Measurements from ENCODE around the gene DMBX1.

Gene DMBX1

GRCh38 chr1:46489638-46490405 is at the start of gene DMBX1:
Gene DMBX1, plus strand, starts transcription at chr1:46489836. Its CDS starts 17,175 bp downstream, at chr1:46507011.
- peak within 1 kb of the TSS; percentile 78 for H3K4me3 Mint-ChIP-seq
- peak; percentile 24 for DNase-seq (ENCODE audit: low spot score)
- H3K27me3 Mint-ChIP-seq (ENCODE audit: low read depth): peaks cover 91% of the 10 kb centered on the region
- no peaks in the 10 kb centered on the region for H3K9me3 Mint-ChIP-seq
- H3K27ac Mint-ChIP-seq: peak within 1 kb of the TSS; percentile 77
- peaks cover 4% of the 10 kb centered on the region for H3K36me3 Mint-ChIP-seq (ENCODE audit: low read depth)
- H3K4me1 Mint-ChIP-seq (ENCODE audit: low read depth): peaks cover 9% of the 10 kb centered on the region

GRCh38 chr1:46440478-46440877 is 49.2 kb upstream of the DMBX1 start:
- Mint-ChIP-seq H3K4me3 (no peak overlapping the region), H3K9me3 (no peaks in the 10 kb centered on the region), H3K27me3 (ENCODE audit: low read depth) (peaks cover 15% of the 10 kb centered on the region), H3K4me1 (ENCODE audit: low read depth) (peaks cover 5% of the 10 kb centered on the region), H3K36me3 (ENCODE audit: low read depth) (no peaks in the 10 kb centered on the region), H3K27ac (no peak overlapping the region)
- DNase-seq (ENCODE audit: low spot score): no peak

GRCh38 chr1:46442317-46443161 is 47.1 kb upstream of the DMBX1 start:
- peak overlapping the region; percentile 84 for H3K4me3 Mint-ChIP-seq

GRCh38 chr1:46444466-46444865 is 45.2 kb upstream of the DMBX1 start:
- no peaks in the 10 kb centered on the region for H3K9me3 Mint-ChIP-seq
- H3K27me3 Mint-ChIP-seq (ENCODE audit: low read depth): peaks cover 49% of the 10 kb centered on the region
- no peak overlapping the region for H3K4me3 Mint-ChIP-seq
- no peaks in the 10 kb centered on the region for H3K36me3 Mint-ChIP-seq (ENCODE audit: low read depth)
- H3K27ac Mint-ChIP-seq: no peak overlapping the region
- DNase-seq (ENCODE audit: low spot score): no peak
- H3K4me1 Mint-ChIP-seq (ENCODE audit: low read depth): peaks cover 10% of the 10 kb centered on the region

More at GRCh38 chr1:46442317-46443161, 47.1 kb upstream of the DMBX1 start:
- H3K4me1 Mint-ChIP-seq (ENCODE audit: low read depth): peaks cover 9% of the 10 kb centered on the region
- H3K27me3 Mint-ChIP-seq (ENCODE audit: low read depth): peaks cover 32% of the 10 kb centered on the region
- H3K9me3 Mint-ChIP-seq: no peaks in the 10 kb centered on the region
- no peak overlapping the region for H3K27ac Mint-ChIP-seq
- no peaks in the 10 kb centered on the region for H3K36me3 Mint-ChIP-seq (ENCODE audit: low read depth)
- peak; percentile 64 for DNase-seq (ENCODE audit: low spot score)

- Mint-ChIP-seq H3K27me3 (ENCODE audit: low read depth) (peaks cover 59% of the 10 kb centered on the region), H3K4me1 (ENCODE audit: low read depth) (peaks cover 11% of the 10 kb centered on the region), H3K27ac (no peak overlapping the region), H3K9me3 (no peaks in the 10 kb centered on the region), H3K36me3 (ENCODE audit: low read depth) (no peaks in the 10 kb centered on the region), H3K4me3 (no peak overlapping the region)
- no peak for DNase-seq (ENCODE audit: low spot score)
Observed at GRCh38 chr1:46445773-46446256, 43.8 kb upstream of the DMBX1 start.

- H3K4me3 Mint-ChIP-seq: no peak overlapping the region
- peaks cover 70% of the 10 kb centered on the region for H3K27me3 Mint-ChIP-seq (ENCODE audit: low read depth)
- H3K4me1 Mint-ChIP-seq (ENCODE audit: low read depth): peaks cover 11% of the 10 kb centered on the region
- no peak overlapping the region for H3K27ac Mint-ChIP-seq
- H3K9me3 Mint-ChIP-seq: no peaks in the 10 kb centered on the region
- peak; percentile 66 for DNase-seq (ENCODE audit: low spot score)
- H3K36me3 Mint-ChIP-seq (ENCODE audit: low read depth): no peaks in the 10 kb centered on the region
Observed at GRCh38 chr1:46446646-46447498, 42.8 kb upstream of the DMBX1 start.

- DNase-seq (ENCODE audit: low spot score): no peak
- Mint-ChIP-seq H3K27me3 (ENCODE audit: low read depth) (peaks cover 75% of the 10 kb centered on the region), H3K27ac (no peak overlapping the region)
Observed at GRCh38 chr1:46447499-46448108, 42.0 kb upstream of the DMBX1 start.

GRCh38 chr1:46448109-46448911 is 41.3 kb upstream of the DMBX1 start:
- no peak overlapping the region for H3K27ac Mint-ChIP-seq
- H3K4me1 Mint-ChIP-seq (ENCODE audit: low read depth): peaks cover 6% of the 10 kb centered on the region
- DNase-seq (ENCODE audit: low spot score): no peak
- H3K4me3 Mint-ChIP-seq: peak overlapping the region; percentile 35
- no peaks in the 10 kb centered on the region for H3K36me3 Mint-ChIP-seq (ENCODE audit: low read depth)
- H3K27me3 Mint-ChIP-seq (ENCODE audit: low read depth): peaks cover 78% of the 10 kb centered on the region
- no peaks in the 10 kb centered on the region for H3K9me3 Mint-ChIP-seq

More at GRCh38 chr1:46447499-46448108, 42.0 kb upstream of the DMBX1 start:
- Mint-ChIP-seq H3K9me3 (no peaks in the 10 kb centered on the region), H3K4me1 (ENCODE audit: low read depth) (peaks cover 8% of the 10 kb centered on the region), H3K36me3 (ENCODE audit: low read depth) (no peaks in the 10 kb centered on the region), H3K4me3 (no peak overlapping the region)

- Mint-ChIP-seq H3K4me3 (no peak overlapping the region), H3K4me1 (ENCODE audit: low read depth) (peaks cover 6% of the 10 kb centered on the region)
Observed at GRCh38 chr1:46449223-46450159, 40.1 kb upstream of the DMBX1 start.

GRCh38 chr1:46450160-46450517 is 39.5 kb upstream of the DMBX1 start:
- no peak overlapping the region for H3K27ac Mint-ChIP-seq
- no peak overlapping the region for H3K4me3 Mint-ChIP-seq
- no peaks in the 10 kb centered on the region for H3K9me3 Mint-ChIP-seq
- H3K36me3 Mint-ChIP-seq (ENCODE audit: low read depth): no peaks in the 10 kb centered on the region
- peaks cover 80% of the 10 kb centered on the region for H3K27me3 Mint-ChIP-seq (ENCODE audit: low read depth)
- no peak for DNase-seq (ENCODE audit: low spot score)
- H3K4me1 Mint-ChIP-seq (ENCODE audit: low read depth): peaks cover 6% of the 10 kb centered on the region

More at GRCh38 chr1:46449223-46450159, 40.1 kb upstream of the DMBX1 start:
- DNase-seq (ENCODE audit: low spot score): no peak
- H3K9me3 Mint-ChIP-seq: no peaks in the 10 kb centered on the region
- H3K27me3 Mint-ChIP-seq (ENCODE audit: low read depth): peaks cover 82% of the 10 kb centered on the region
- H3K36me3 Mint-ChIP-seq (ENCODE audit: low read depth): no peaks in the 10 kb centered on the region
- no peak overlapping the region for H3K27ac Mint-ChIP-seq

- H3K9me3 Mint-ChIP-seq: no peaks in the 10 kb centered on the region
Observed at GRCh38 chr1:46451948-46452930, 37.4 kb upstream of the DMBX1 start.

More at GRCh38 chr1:46451948-46452930, 37.4 kb upstream of the DMBX1 start:
- Mint-ChIP-seq H3K4me3 (no peak overlapping the region), H3K36me3 (ENCODE audit: low read depth) (no peaks in the 10 kb centered on the region), H3K4me1 (ENCODE audit: low read depth) (peaks cover 3% of the 10 kb centered on the region), H3K27me3 (ENCODE audit: low read depth) (peaks cover 62% of the 10 kb centered on the region), H3K27ac (no peak overlapping the region)
- DNase-seq (ENCODE audit: low spot score): no peak

Measured in T-helper 2 cell treated with Interferon-gamma antibody and Interleukin-4, amounts not matched to agents 5 μg/mL and 100 μg/mL, for 36 hours (primary cell).